ENCODE data around the gene TESPA1.
A peak's percentile ranks its signal among the peaks of the same experiment; 100 is the strongest.

The TESPA1 gene

GRCh38 chr12:54954228-54954627 lies 30.3 kb downstream of the TESPA1 start:
- Histone ChIP-seq H3K9me3 (replicated peaks; ENCODE audit: insufficient read depth, low read length) (no peaks in the 10 kb centered on the region), H3K79me2 (ENCODE audit: low read length) (no peaks in the 10 kb centered on the region), H3K9me2 (replicated peaks; ENCODE audit: insufficient read depth, low read length) (no peaks in the 10 kb centered on the region), H3K36me3 (replicated peaks; ENCODE audit: insufficient read depth, low read length) (no peaks in the 10 kb centered on the region), H3F3A (ENCODE audit: insufficient read depth, low read length) (peaks cover 16% of the 10 kb centered on the region), H3K9ac (ENCODE audit: low read length) (no peak overlapping the region), H3K4me3 (ENCODE audit: low read length) (no peak overlapping the region), H4K20me1 (ENCODE audit: insufficient read depth, low read length) (no peaks in the 10 kb centered on the region), H3K4me2 (ENCODE audit: low read depth, low read length) (no peak overlapping the region), H3K27ac (ENCODE audit: low read length) (no peak overlapping the region), H3K4me1 (ENCODE audit: low read length) (peaks cover 37% of the 10 kb centered on the region), H2AFZ (ENCODE audit: low read length) (no peak overlapping the region), H3K27me3 (replicated peaks; ENCODE audit: insufficient read depth, low read length) (no peaks in the 10 kb centered on the region)
- TF ChIP-seq EZH2 (optimal IDR thresholded peaks at IDR 0.05; ENCODE audit: low read depth, low read length) (no peak), EZH2phosphoT487 (IDR thresholded peaks at IDR 0.05; ENCODE audit: low read length) (no peak)
- TF ChIP-seq, protein P1, sequence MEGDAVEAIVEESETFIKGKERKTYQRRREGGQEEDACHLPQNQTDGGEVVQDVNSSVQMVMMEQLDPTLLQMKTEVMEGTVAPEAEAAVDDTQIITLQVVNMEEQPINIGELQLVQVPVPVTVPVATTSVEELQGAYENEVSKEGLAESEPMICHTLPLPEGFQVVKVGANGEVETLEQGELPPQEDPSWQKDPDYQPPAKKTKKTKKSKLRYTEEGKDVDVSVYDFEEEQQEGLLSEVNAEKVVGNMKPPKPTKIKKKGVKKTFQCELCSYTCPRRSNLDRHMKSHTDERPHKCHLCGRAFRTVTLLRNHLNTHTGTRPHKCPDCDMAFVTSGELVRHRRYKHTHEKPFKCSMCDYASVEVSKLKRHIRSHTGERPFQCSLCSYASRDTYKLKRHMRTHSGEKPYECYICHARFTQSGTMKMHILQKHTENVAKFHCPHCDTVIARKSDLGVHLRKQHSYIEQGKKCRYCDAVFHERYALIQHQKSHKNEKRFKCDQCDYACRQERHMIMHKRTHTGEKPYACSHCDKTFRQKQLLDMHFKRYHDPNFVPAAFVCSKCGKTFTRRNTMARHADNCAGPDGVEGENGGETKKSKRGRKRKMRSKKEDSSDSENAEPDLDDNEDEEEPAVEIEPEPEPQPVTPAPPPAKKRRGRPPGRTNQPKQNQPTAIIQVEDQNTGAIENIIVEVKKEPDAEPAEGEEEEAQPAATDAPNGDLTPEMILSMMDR (IDR thresholded peaks at IDR 0.05; ENCODE audit: low read length): no peak
- DNase-seq: no peak

GRCh38 chr12:54950071-54950727 lies 34.4 kb downstream of the TESPA1 start:
- Histone ChIP-seq H3K9me3 (replicated peaks; ENCODE audit: insufficient read depth, low read length) (no peaks in the 10 kb centered on the region), H4K20me1 (ENCODE audit: insufficient read depth, low read length) (no peaks in the 10 kb centered on the region), H3K4me1 (ENCODE audit: low read length) (peaks cover 16% of the 10 kb centered on the region), H3K36me3 (replicated peaks; ENCODE audit: insufficient read depth, low read length) (no peaks in the 10 kb centered on the region), H3F3A (ENCODE audit: insufficient read depth, low read length) (0 out of 2 replicates have a peak, but pooled peaks cover 8% of the 10 kb centered on the region), H3K79me2 (ENCODE audit: low read length) (no peaks in the 10 kb centered on the region), H3K27ac (ENCODE audit: low read length) (peak overlapping the region; percentile 14; the same call in 1 of the 2 replicates), H3K4me3 (ENCODE audit: low read length) (no peak overlapping the region), H3K9ac (ENCODE audit: low read length) (no peak overlapping the region), H3K9me2 (replicated peaks; ENCODE audit: insufficient read depth, low read length) (no peaks in the 10 kb centered on the region), H3K27me3 (replicated peaks; ENCODE audit: insufficient read depth, low read length) (no peaks in the 10 kb centered on the region), H2AFZ (ENCODE audit: low read length) (no peak overlapping the region), H3K4me2 (ENCODE audit: low read depth, low read length) (no peak overlapping the region)
- peak; percentile 45 for DNase-seq
- TF ChIP-seq EZH2 (optimal IDR thresholded peaks at IDR 0.05; ENCODE audit: low read depth, low read length) (no peak), EZH2phosphoT487 (IDR thresholded peaks at IDR 0.05; ENCODE audit: low read length) (no peak)

- Histone ChIP-seq H3K4me3 (ENCODE audit: low read length) (no peak overlapping the region), H3K27me3 (replicated peaks; ENCODE audit: insufficient read depth, low read length) (no peaks in the 10 kb centered on the region), H3K4me1 (ENCODE audit: low read length) (peaks cover 12% of the 10 kb centered on the region), H3K27ac (ENCODE audit: low read length) (no peak overlapping the region), H3K9me2 (replicated peaks; ENCODE audit: insufficient read depth, low read length) (no peaks in the 10 kb centered on the region), H3K9me3 (replicated peaks; ENCODE audit: insufficient read depth, low read length) (no peaks in the 10 kb centered on the region), H3F3A (ENCODE audit: insufficient read depth, low read length) (0 out of 2 replicates have a peak, but pooled peaks cover 8% of the 10 kb centered on the region), H3K36me3 (replicated peaks; ENCODE audit: insufficient read depth, low read length) (no peaks in the 10 kb centered on the region), H3K79me2 (ENCODE audit: low read length) (no peaks in the 10 kb centered on the region), H3K4me2 (ENCODE audit: low read depth, low read length) (no peak overlapping the region), H2AFZ (ENCODE audit: low read length) (no peak overlapping the region), H3K9ac (ENCODE audit: low read length) (no peak overlapping the region), H4K20me1 (ENCODE audit: insufficient read depth, low read length) (no peaks in the 10 kb centered on the region)
- DNase-seq: no peak
- no peak for TF ChIP-seq EZH2phosphoT487 (IDR thresholded peaks at IDR 0.05; ENCODE audit: low read length)
- no peak for TF ChIP-seq EZH2 (optimal IDR thresholded peaks at IDR 0.05; ENCODE audit: low read depth, low read length)
- TF ChIP-seq, protein P1 (IDR thresholded peaks at IDR 0.05; ENCODE audit: low read length): no peak
These were observed 35.4 kb downstream of the TESPA1 start for GRCh38 chr12:54949073-54949711.

DNA sequence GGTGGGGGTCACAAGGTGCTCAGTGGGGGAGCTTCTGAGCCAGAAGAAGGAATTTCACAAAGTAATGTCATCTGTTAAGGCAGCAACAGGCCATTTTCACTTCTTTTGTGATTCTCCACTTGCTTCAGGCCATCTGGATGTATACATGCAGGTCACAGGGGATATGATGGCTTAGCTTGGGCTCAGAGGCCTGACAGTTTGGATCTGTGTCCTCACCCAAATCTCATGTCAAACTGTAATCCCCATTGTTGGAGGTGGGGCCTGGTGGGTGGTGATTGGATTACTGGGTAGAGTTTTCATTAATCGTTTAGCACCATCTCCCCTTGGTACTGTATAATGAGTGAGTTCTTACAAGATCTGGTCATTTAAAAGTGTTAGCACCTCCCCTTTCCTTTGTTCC lies 36.4 kb downstream of the TESPA1 start:
- H3K9ac ChIP-seq (ENCODE audit: low read length): no peak overlapping the region
- no peak overlapping the region for H3K27ac ChIP-seq (ENCODE audit: low read length)
- TF ChIP-seq EZH2 (optimal IDR thresholded peaks at IDR 0.05; ENCODE audit: low read depth, low read length) (no peak), EZH2phosphoT487 (IDR thresholded peaks at IDR 0.05; ENCODE audit: low read length) (no peak)
- H3K4me1 ChIP-seq (ENCODE audit: low read length): peaks cover 12% of the 10 kb centered on the region
- H3K27me3 ChIP-seq (replicated peaks; ENCODE audit: insufficient read depth, low read length): no peaks in the 10 kb centered on the region
- H3F3A ChIP-seq (ENCODE audit: insufficient read depth, low read length): 0 out of 2 replicates have a peak, but pooled peaks cover 8% of the 10 kb centered on the region
- no peak overlapping the region for H2AFZ ChIP-seq (ENCODE audit: low read length)
- no peak overlapping the region for H3K4me2 ChIP-seq (ENCODE audit: low read depth, low read length)
- H3K79me2 ChIP-seq (ENCODE audit: low read length): no peaks in the 10 kb centered on the region
- H4K20me1 ChIP-seq (ENCODE audit: insufficient read depth, low read length): no peaks in the 10 kb centered on the region
- no peaks in the 10 kb centered on the region for H3K9me3 ChIP-seq (replicated peaks; ENCODE audit: insufficient read depth, low read length)
- no peaks in the 10 kb centered on the region for H3K9me2 ChIP-seq (replicated peaks; ENCODE audit: insufficient read depth, low read length)
- DNase-seq: no peak
- no peaks in the 10 kb centered on the region for H3K36me3 ChIP-seq (replicated peaks; ENCODE audit: insufficient read depth, low read length)
- H3K4me3 ChIP-seq (ENCODE audit: low read length): no peak overlapping the region

Measured in MM.1S (cell line).